ENCODE data around the gene SRCIN1. TPM values are rescaled to one million over a fixed set of nuclear protein-coding genes. Genes with fewer than 3 reads are reported as not detected.

Gene SRCIN1
- total RNA-seq, 1 experiment from 2014 or later = 25.8 TPM

GRCh38 chr17:38577244-38577643 is 28.5 kb downstream of the SRCIN1 start:
- Mint-ChIP-seq H3K36me3 (ENCODE audit: insufficient read depth, unreplicated experiment) (peaks cover under 1% of the 10 kb centered on the region), H3K4me3 (ENCODE audit: unreplicated experiment) (no peak overlapping the region), H3K27ac (ENCODE audit: unreplicated experiment) (no peak overlapping the region), H3K9me3 (ENCODE audit: unreplicated experiment) (no peaks in the 10 kb centered on the region), H3K27me3 (ENCODE audit: insufficient read depth, unreplicated experiment) (no peaks in the 10 kb centered on the region), H3K4me1 (ENCODE audit: low read depth, unreplicated experiment) (no peaks in the 10 kb centered on the region)
- BruUV-seq (replicated peaks) = no TSS peak
- intact Hi-C loops (cut with micrococcal nuclease; ENCODE audit: unreplicated experiment) = no loop called here
- no peak for TF ChIP-seq CTCF (IDR thresholded peaks at IDR 0.05; ENCODE audit: insufficient read depth in 1 of 2, low read depth in 1 of 2, low read length in 1 of 2, severe bottlenecking in 1 of 2, unreplicated experiment in 1 of 2)
- Histone ChIP-seq H3K4me1 (no peaks in the 10 kb centered on the region), H3K27me3 (replicated peaks; ENCODE audit: control insufficient read depth, insufficient read depth, low read length) (no peaks in the 10 kb centered on the region), H3K36me3 (ENCODE audit: control insufficient read depth, insufficient read depth, low read length) (no peaks in the 10 kb centered on the region; the same call in 1 of the 2 replicates), H3K4me3 (ENCODE audit: low read depth, low read length) (no peak overlapping the region), H3K9me3 (no peaks in the 10 kb centered on the region)
- ChIA-PET CTCF (interaction anchor here (2.2 kb wide), 1 partner anchor 19 kb away, joined by 9 read pairs; no protein-coding TSS in a partner anchor), POLR2A (no interaction called here)
- no peak for DNase-seq

- TF ChIP-seq CTCF (IDR thresholded peaks at IDR 0.05; ENCODE audit: insufficient read depth in 1 of 2, low read depth in 1 of 2, low read length in 1 of 2, severe bottlenecking in 1 of 2, unreplicated experiment in 1 of 2) = no peak
- intact Hi-C loops (cut with micrococcal nuclease; ENCODE audit: unreplicated experiment) = no loop called here
- ChIA-PET CTCF (interaction anchor here (0.9 to 2.2 kb wide), 2 partner anchors 18 to 26 kb away, joined by 3 to 9 read pairs; no protein-coding TSS in a partner anchor), POLR2A (no interaction called here)
- Histone ChIP-seq H3K27me3 (replicated peaks; ENCODE audit: control insufficient read depth, insufficient read depth, low read length) (no peaks in the 10 kb centered on the region), H3K9me3 (no peaks in the 10 kb centered on the region), H3K4me3 (ENCODE audit: low read depth, low read length) (no peak overlapping the region), H3K36me3 (ENCODE audit: control insufficient read depth, insufficient read depth, low read length) (no peaks in the 10 kb centered on the region; the same call in 1 of the 2 replicates), H3K4me1 (peaks cover 6% of the 10 kb centered on the region; the same call in 1 of the 2 replicates)
- no peaks in the 10 kb centered on the region for H3K27me3 Mint-ChIP-seq (ENCODE audit: insufficient read depth, unreplicated experiment)
- no peak overlapping the region for H3K4me3 Mint-ChIP-seq (ENCODE audit: unreplicated experiment)
- H3K36me3 Mint-ChIP-seq (ENCODE audit: insufficient read depth, unreplicated experiment) = peaks cover 5% of the 10 kb centered on the region
- H3K4me1 Mint-ChIP-seq (ENCODE audit: low read depth, unreplicated experiment) = no peaks in the 10 kb centered on the region
- H3K27ac Mint-ChIP-seq (ENCODE audit: unreplicated experiment) = no peak overlapping the region
- H3K9me3 Mint-ChIP-seq (ENCODE audit: unreplicated experiment) = no peaks in the 10 kb centered on the region
- DNase-seq = no peak
- BruUV-seq (replicated peaks) = no TSS peak
Observed at GRCh38 chr17:38575781-38576180, 30.0 kb downstream of the SRCIN1 start.

GRCh38 chr17:38574712-38575111 is 31.0 kb downstream of the SRCIN1 start:
- no peaks in the 10 kb centered on the region for H3K9me3 ChIP-seq
- no peaks in the 10 kb centered on the region; the same call in 1 of the 2 replicates for H3K36me3 ChIP-seq (ENCODE audit: control insufficient read depth, insufficient read depth, low read length)
- H3K27ac Mint-ChIP-seq (ENCODE audit: unreplicated experiment) = no peak overlapping the region
- H3K4me3 ChIP-seq (ENCODE audit: low read depth, low read length) = no peak overlapping the region
- no peak for TF ChIP-seq CTCF (IDR thresholded peaks at IDR 0.05; ENCODE audit: insufficient read depth in 1 of 2, low read depth in 1 of 2, low read length in 1 of 2, severe bottlenecking in 1 of 2, unreplicated experiment in 1 of 2)
- ChIA-PET CTCF (interaction anchor here (0.7 to 1.2 kb wide), 2 partner anchors 15 to 17 kb away, joined by 3 to 4 read pairs; no protein-coding TSS in a partner anchor), POLR2A (no interaction called here)
- no peaks in the 10 kb centered on the region for H3K9me3 Mint-ChIP-seq (ENCODE audit: unreplicated experiment)
- H3K4me1 ChIP-seq = peaks cover 6% of the 10 kb centered on the region; the same call in 1 of the 2 replicates
- H3K4me3 Mint-ChIP-seq (ENCODE audit: unreplicated experiment) = no peak overlapping the region
- intact Hi-C loops (cut with micrococcal nuclease; ENCODE audit: unreplicated experiment) = loop anchor here (1.0 kb wide), 1 partner anchor 15 kb away; no protein-coding TSS in a partner anchor
- H3K27me3 ChIP-seq (replicated peaks; ENCODE audit: control insufficient read depth, insufficient read depth, low read length) = no peaks in the 10 kb centered on the region
- no peaks in the 10 kb centered on the region for H3K4me1 Mint-ChIP-seq (ENCODE audit: low read depth, unreplicated experiment)
- no peaks in the 10 kb centered on the region for H3K27me3 Mint-ChIP-seq (ENCODE audit: insufficient read depth, unreplicated experiment)
- no TSS peak for BruUV-seq (replicated peaks)
- DNase-seq = no peak
- peaks cover 5% of the 10 kb centered on the region for H3K36me3 Mint-ChIP-seq (ENCODE audit: insufficient read depth, unreplicated experiment)
